ENCODE measurements around the gene CTDSPL. TPM values are rescaled to one million over a fixed set of nuclear protein-coding genes. Genes with fewer than 3 reads are reported as not detected.

CTDSPL gene
- total RNA-seq, 1 donor from 2014 or later: 56.3 TPM

- Histone ChIP-seq H3K4me1 (peaks cover 39% of the 10 kb centered on the region), H3K36me3 (peaks cover 3% of the 10 kb centered on the region), H3K27me3 (ENCODE audit: low read depth) (no peaks in the 10 kb centered on the region), H3K4me3 (no peak overlapping the region), H3K27ac (replicated peaks) (no peak overlapping the region), H3K9me3 (replicated peaks) (peaks cover 6% of the 10 kb centered on the region)
- intact Hi-C loops (cut with micrococcal nuclease): no loop called here
- no peak for TF ChIP-seq CTCF (IDR thresholded peaks at IDR 0.05; ENCODE audit: borderline replicate concordance)
- DNase-seq: no peak
These were observed 68.8 kb downstream of the CTDSPL start for GRCh38 chr3:37930495-37930894.

- Histone ChIP-seq H3K9me3 (replicated peaks) (peaks cover 6% of the 10 kb centered on the region), H3K36me3 (peaks cover 3% of the 10 kb centered on the region), H3K27me3 (ENCODE audit: low read depth) (no peaks in the 10 kb centered on the region), H3K4me1 (peaks cover 46% of the 10 kb centered on the region), H3K27ac (replicated peaks) (no peak overlapping the region), H3K4me3 (no peak overlapping the region)
- DNase-seq: no peak
- intact Hi-C loops (cut with micrococcal nuclease): no loop called here
- TF ChIP-seq CTCF (IDR thresholded peaks at IDR 0.05; ENCODE audit: borderline replicate concordance): no peak
These were observed 70.8 kb downstream of the CTDSPL start for GRCh38 chr3:37932505-37932904.

GRCh38 chr3:37934631-37935289 lies 73.1 kb downstream of the CTDSPL start:
- no peak for DNase-seq
- Histone ChIP-seq H3K4me1 (peaks cover 43% of the 10 kb centered on the region), H3K36me3 (no peaks in the 10 kb centered on the region), H3K27me3 (ENCODE audit: low read depth) (no peaks in the 10 kb centered on the region), H3K27ac (replicated peaks) (peak overlapping the region; percentile 74), H3K4me3 (no peak overlapping the region), H3K9me3 (replicated peaks) (no peaks in the 10 kb centered on the region)
- TF ChIP-seq CTCF (IDR thresholded peaks at IDR 0.05; ENCODE audit: borderline replicate concordance): no peak
- intact Hi-C loops (cut with micrococcal nuclease): no loop called here

- peak overlapping the region; percentile 74 for H3K27ac ChIP-seq (replicated peaks)
- no peaks in the 10 kb centered on the region for H3K9me3 ChIP-seq (replicated peaks)
- no peaks in the 10 kb centered on the region for H3K36me3 ChIP-seq
- H3K4me3 ChIP-seq: no peak overlapping the region
- no peak for DNase-seq
- intact Hi-C loops (cut with micrococcal nuclease): no loop called here
- no peaks in the 10 kb centered on the region for H3K27me3 ChIP-seq (ENCODE audit: low read depth)
- peaks cover 46% of the 10 kb centered on the region for H3K4me1 ChIP-seq
- TF ChIP-seq CTCF (IDR thresholded peaks at IDR 0.05; ENCODE audit: borderline replicate concordance): no peak
These were observed 73.6 kb downstream of the CTDSPL start for GRCh38 chr3:37935290-37935668.

GRCh38 chr3:37935756-37936666 lies 74.3 kb downstream of the CTDSPL start:
- peak overlapping the region; percentile 74 for H3K27ac ChIP-seq (replicated peaks)
- no peaks in the 10 kb centered on the region for H3K9me3 ChIP-seq (replicated peaks)
- DNase-seq: no peak
- no peaks in the 10 kb centered on the region for H3K36me3 ChIP-seq
- no peak overlapping the region for H3K4me3 ChIP-seq
- TF ChIP-seq CTCF (IDR thresholded peaks at IDR 0.05; ENCODE audit: borderline replicate concordance): no peak
- no peaks in the 10 kb centered on the region for H3K27me3 ChIP-seq (ENCODE audit: low read depth)
- peaks cover 53% of the 10 kb centered on the region for H3K4me1 ChIP-seq
- intact Hi-C loops (cut with micrococcal nuclease): no loop called here

Measured in left ventricle myocardium inferior (tissue), 1 donor.